Astrocyte (in vitro differentiated cells and primary cell): ENCODE results near the gene HAT1.

Experiments
- CTCF ChIP-seq: IDR thresholded peaks from 2 replicates; pipeline ENCODE4 v1.5.1; 2011; ENCODE audit warnings: low read depth, mild to moderate bottlenecking, inconsistent platforms, low read length, moderate library complexity; ENCODE audit not compliant: insufficient read depth
- EZH2 ChIP-seq: IDR thresholded peaks from 2 replicates; pipeline ENCODE4 v1.6.1; 2012; ENCODE audit warnings: mild to moderate bottlenecking, low read length, inconsistent platforms; ENCODE audit not compliant: insufficient read depth

GRCh38 chr2:171959998-171960397 is 37.7 kb downstream of the HAT1 start:
- no peak for TF ChIP-seq EZH2
- no peak for TF ChIP-seq CTCF
